ENCODE data around the gene CRYBG3.

The CRYBG3 gene

GRCh38 chr3:97990624-97991292 lies 168.9 kb downstream of the CRYBG3 start:
- no peak for TF ChIP-seq RAD21 (IDR thresholded peaks at IDR 0.05; ENCODE audit: low read depth)
- no peak for TF ChIP-seq EGR1 (IDR thresholded peaks at IDR 0.05)
- no peak for TF ChIP-seq CREB1 (IDR thresholded peaks at IDR 0.05; ENCODE audit: low read depth)
- no peak for TF ChIP-seq EP300 (IDR thresholded peaks at IDR 0.05; ENCODE audit: borderline replicate concordance)
- TF ChIP-seq REST (IDR thresholded peaks at IDR 0.05; ENCODE audit: low read depth): no peak
- no peak for TF ChIP-seq FOXM1 (IDR thresholded peaks at IDR 0.05; ENCODE audit: borderline replicate concordance, low read depth)
- TF ChIP-seq NFIC (IDR thresholded peaks at IDR 0.05): no peak
- no peak for TF ChIP-seq CEBPB (IDR thresholded peaks at IDR 0.05)
- TF ChIP-seq USF1 (IDR thresholded peaks at IDR 0.05): no peak
- TF ChIP-seq, protein P1, sequence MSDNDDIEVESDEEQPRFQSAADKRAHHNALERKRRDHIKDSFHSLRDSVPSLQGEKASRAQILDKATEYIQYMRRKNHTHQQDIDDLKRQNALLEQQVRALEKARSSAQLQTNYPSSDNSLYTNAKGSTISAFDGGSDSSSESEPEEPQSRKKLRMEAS (IDR thresholded peaks at IDR 0.05): no peak
- no peak for TF ChIP-seq TCF12 (IDR thresholded peaks at IDR 0.05; ENCODE audit: low read depth)
- TF ChIP-seq TEAD4 (IDR thresholded peaks at IDR 0.05): no peak
- no peak for TF ChIP-seq YY1 (IDR thresholded peaks at IDR 0.05; ENCODE audit: low read depth)
- no peak for TF ChIP-seq TAF1 (IDR thresholded peaks at IDR 0.05; ENCODE audit: low read depth)
- no peak for TF ChIP-seq ZBTB7A (IDR thresholded peaks at IDR 0.05; ENCODE audit: low read depth)

GRCh38 chr3:97991293-97991682 lies 169.5 kb downstream of the CRYBG3 start:
- TF ChIP-seq FOXM1 (IDR thresholded peaks at IDR 0.05; ENCODE audit: borderline replicate concordance, low read depth) (no peak), YY1 (IDR thresholded peaks at IDR 0.05; ENCODE audit: low read depth) (no peak), TCF12 (IDR thresholded peaks at IDR 0.05; ENCODE audit: low read depth) (no peak), CREB1 (IDR thresholded peaks at IDR 0.05; ENCODE audit: low read depth) (no peak), RAD21 (IDR thresholded peaks at IDR 0.05; ENCODE audit: low read depth) (no peak), NFIC (IDR thresholded peaks at IDR 0.05) (no peak), EP300 (IDR thresholded peaks at IDR 0.05; ENCODE audit: borderline replicate concordance) (no peak), CEBPB (IDR thresholded peaks at IDR 0.05) (no peak), ZBTB7A (IDR thresholded peaks at IDR 0.05; ENCODE audit: low read depth) (no peak), TAF1 (IDR thresholded peaks at IDR 0.05; ENCODE audit: low read depth) (no peak), REST (IDR thresholded peaks at IDR 0.05; ENCODE audit: low read depth) (no peak), TEAD4 (IDR thresholded peaks at IDR 0.05) (no peak), EGR1 (IDR thresholded peaks at IDR 0.05) (no peak)
- TF ChIP-seq, protein P1 (IDR thresholded peaks at IDR 0.05): no peak

DNA sequence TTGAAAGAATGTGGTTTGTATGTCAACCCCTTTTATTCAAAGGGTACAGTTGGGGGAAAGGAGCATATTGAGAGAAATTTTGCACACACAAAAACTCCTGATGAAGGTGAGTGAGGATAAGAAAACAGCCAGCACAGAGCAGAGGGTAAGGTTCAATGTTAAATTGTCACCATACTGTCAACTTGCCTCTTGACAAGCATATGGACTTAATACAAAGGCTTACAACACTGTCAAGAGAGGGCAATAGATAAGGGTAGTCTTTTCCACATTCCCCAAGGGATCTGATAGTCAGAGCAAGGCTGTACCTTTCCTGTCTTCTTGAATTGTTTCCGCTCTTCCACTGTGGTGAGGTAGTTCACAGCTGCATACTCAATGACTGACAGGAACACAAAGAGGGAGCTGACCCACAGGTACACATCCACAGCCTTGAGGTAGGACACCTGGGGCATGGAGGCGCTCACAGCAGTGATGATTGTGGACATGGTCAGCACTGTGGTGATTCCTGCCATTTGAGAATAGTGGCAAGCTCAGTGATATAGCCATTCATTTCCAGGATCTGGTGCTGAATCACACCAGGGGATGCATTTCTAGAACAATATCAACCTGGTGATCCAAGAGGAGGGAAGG lies 170.8 kb downstream of the CRYBG3 start:
- no peak for TF ChIP-seq REST (IDR thresholded peaks at IDR 0.05; ENCODE audit: low read depth)
- no peak for TF ChIP-seq EP300 (IDR thresholded peaks at IDR 0.05; ENCODE audit: borderline replicate concordance)
- TF ChIP-seq FOXM1 (IDR thresholded peaks at IDR 0.05; ENCODE audit: borderline replicate concordance, low read depth): no peak
- TF ChIP-seq TCF12 (IDR thresholded peaks at IDR 0.05; ENCODE audit: low read depth): no peak
- TF ChIP-seq ZBTB7A (IDR thresholded peaks at IDR 0.05; ENCODE audit: low read depth): no peak
- TF ChIP-seq EGR1 (IDR thresholded peaks at IDR 0.05): no peak
- no peak for TF ChIP-seq CREB1 (IDR thresholded peaks at IDR 0.05; ENCODE audit: low read depth)
- TF ChIP-seq CEBPB (IDR thresholded peaks at IDR 0.05): no peak
- TF ChIP-seq NFIC (IDR thresholded peaks at IDR 0.05): no peak
- TF ChIP-seq, protein P1 (IDR thresholded peaks at IDR 0.05): no peak

- no peak for TF ChIP-seq RAD21 (IDR thresholded peaks at IDR 0.05; ENCODE audit: low read depth)
- TF ChIP-seq CREB1 (IDR thresholded peaks at IDR 0.05; ENCODE audit: low read depth): no peak
- no peak for TF ChIP-seq TAF1 (IDR thresholded peaks at IDR 0.05; ENCODE audit: low read depth)
- no peak for TF ChIP-seq EP300 (IDR thresholded peaks at IDR 0.05; ENCODE audit: borderline replicate concordance)
- no peak for TF ChIP-seq REST (IDR thresholded peaks at IDR 0.05; ENCODE audit: low read depth)
- no peak for TF ChIP-seq TEAD4 (IDR thresholded peaks at IDR 0.05)
- no peak for TF ChIP-seq FOXM1 (IDR thresholded peaks at IDR 0.05; ENCODE audit: borderline replicate concordance, low read depth)
- TF ChIP-seq ZBTB7A (IDR thresholded peaks at IDR 0.05; ENCODE audit: low read depth): no peak
- no peak for TF ChIP-seq NFIC (IDR thresholded peaks at IDR 0.05)
- TF ChIP-seq EGR1 (IDR thresholded peaks at IDR 0.05): no peak
- TF ChIP-seq, protein P1 (IDR thresholded peaks at IDR 0.05): no peak
- TF ChIP-seq TCF12 (IDR thresholded peaks at IDR 0.05; ENCODE audit: low read depth): no peak
- TF ChIP-seq USF1 (IDR thresholded peaks at IDR 0.05): no peak
- TF ChIP-seq YY1 (IDR thresholded peaks at IDR 0.05; ENCODE audit: low read depth): no peak
- TF ChIP-seq CEBPB (IDR thresholded peaks at IDR 0.05): no peak
These were observed 171.7 kb downstream of the CRYBG3 start for GRCh38 chr3:97993526-97993925.
